ENCODE measurements around the gene GRIK3.

The GRIK3 gene

DNA sequence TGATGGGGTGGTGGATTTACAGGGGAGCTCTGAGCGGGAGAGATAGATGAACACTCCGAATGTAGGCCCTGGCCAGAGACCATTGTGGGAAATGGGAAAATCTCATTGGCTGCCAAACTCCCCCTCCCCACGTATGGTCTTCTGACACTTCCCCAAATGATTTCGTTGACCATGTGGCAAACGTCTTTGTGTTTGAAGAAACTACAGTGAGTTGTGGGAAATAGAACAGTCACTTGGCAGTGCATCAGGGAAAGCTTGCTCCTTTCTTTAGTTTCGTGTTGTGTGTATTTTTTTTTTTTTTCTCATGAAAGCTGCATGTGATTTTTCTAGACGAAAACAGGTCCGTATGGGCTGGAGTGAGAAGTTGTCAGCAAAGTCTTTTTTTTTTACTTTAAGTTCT, 25.0 kb upstream of the GRIK3 start:
- no peak overlapping the region for H3K4me3 ChIP-seq (ENCODE audit: low read depth, low read length)
- no peaks in the 10 kb centered on the region for H3K9me3 ChIP-seq (ENCODE audit: control insufficient read depth, insufficient read depth, low read depth, low read length)
- CTCF ChIA-PET: interaction anchor here (0.5 kb wide), 1 partner anchor 21 kb away, joined by 7 read pairs; no protein-coding TSS in a partner anchor
- no peak overlapping the region for H3K27ac ChIP-seq (ENCODE audit: extremely low read depth, low read depth, low read length)
- no peak for TF ChIP-seq ZNF561 (tag by site-specific recombination; IDR thresholded peaks at IDR 0.05; ENCODE audit: borderline replicate concordance)
- TF ChIP-seq, protein P1, sequence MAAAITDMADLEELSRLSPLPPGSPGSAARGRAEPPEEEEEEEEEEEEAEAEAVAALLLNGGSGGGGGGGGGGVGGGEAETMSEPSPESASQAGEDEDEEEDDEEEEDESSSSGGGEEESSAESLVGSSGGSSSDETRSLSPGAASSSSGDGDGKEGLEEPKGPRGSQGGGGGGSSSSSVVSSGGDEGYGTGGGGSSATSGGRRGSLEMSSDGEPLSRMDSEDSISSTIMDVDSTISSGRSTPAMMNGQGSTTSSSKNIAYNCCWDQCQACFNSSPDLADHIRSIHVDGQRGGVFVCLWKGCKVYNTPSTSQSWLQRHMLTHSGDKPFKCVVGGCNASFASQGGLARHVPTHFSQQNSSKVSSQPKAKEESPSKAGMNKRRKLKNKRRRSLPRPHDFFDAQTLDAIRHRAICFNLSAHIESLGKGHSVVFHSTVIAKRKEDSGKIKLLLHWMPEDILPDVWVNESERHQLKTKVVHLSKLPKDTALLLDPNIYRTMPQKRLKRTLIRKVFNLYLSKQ (tag by site-specific recombination; IDR thresholded peaks at IDR 0.05; ENCODE audit: borderline replicate concordance): no peak
- TF ChIP-seq GLI4 (tag by site-specific recombination; IDR thresholded peaks at IDR 0.05): no peak
- no peak for TF ChIP-seq HOXC10 (CRISPR knock-in tag; IDR thresholded peaks at IDR 0.05)
- TF ChIP-seq, protein P2, sequence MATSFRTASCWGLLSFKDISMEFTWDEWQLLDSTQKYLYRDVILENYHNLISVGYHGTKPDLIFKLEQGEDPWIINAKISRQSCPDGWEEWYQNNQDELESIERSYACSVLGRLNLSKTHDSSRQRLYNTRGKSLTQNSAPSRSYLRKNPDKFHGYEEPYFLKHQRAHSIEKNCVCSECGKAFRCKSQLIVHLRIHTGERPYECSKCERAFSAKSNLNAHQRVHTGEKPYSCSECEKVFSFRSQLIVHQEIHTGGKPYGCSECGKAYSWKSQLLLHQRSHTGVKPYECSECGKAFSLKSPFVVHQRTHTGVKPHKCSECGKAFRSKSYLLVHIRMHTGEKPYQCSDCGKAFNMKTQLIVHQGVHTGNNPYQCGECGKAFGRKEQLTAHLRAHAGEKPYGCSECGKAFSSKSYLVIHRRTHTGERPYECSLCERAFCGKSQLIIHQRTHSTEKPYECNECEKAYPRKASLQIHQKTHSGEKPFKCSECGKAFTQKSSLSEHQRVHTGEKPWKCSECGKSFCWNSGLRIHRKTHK (tag by site-specific recombination; IDR thresholded peaks at IDR 0.05): no peak
- TF ChIP-seq YY1 (tag by site-specific recombination; IDR thresholded peaks at IDR 0.05): no peak
- TF ChIP-seq, protein P3, sequence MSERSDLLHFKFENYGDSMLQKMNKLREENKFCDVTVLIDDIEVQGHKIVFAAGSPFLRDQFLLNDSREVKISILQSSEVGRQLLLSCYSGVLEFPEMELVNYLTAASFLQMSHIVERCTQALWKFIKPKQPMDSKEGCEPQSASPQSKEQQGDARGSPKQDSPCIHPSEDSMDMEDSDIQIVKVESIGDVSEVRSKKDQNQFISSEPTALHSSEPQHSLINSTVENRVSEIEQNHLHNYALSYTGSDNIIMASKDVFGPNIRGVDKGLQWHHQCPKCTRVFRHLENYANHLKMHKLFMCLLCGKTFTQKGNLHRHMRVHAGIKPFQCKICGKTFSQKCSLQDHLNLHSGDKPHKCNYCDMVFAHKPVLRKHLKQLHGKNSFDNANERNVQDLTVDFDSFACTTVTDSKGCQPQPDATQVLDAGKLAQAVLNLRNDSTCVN (tag by site-specific recombination; optimal IDR thresholded peaks at IDR 0.05): no peak
- no peak for TF ChIP-seq ZNF221 (tag by site-specific recombination; IDR thresholded peaks at IDR 0.05; ENCODE audit: borderline replicate concordance)
- no peak for TF ChIP-seq ZNF416 (tag by site-specific recombination; IDR thresholded peaks at IDR 0.05)
- TF ChIP-seq ZNF701 (tag by site-specific recombination; IDR thresholded peaks at IDR 0.05): no peak
- no peak for TF ChIP-seq ZNF266 (tag by site-specific recombination; IDR thresholded peaks at IDR 0.05; ENCODE audit: low read depth)
- no peaks in the 10 kb centered on the region for H3K36me3 ChIP-seq (ENCODE audit: control insufficient read depth in 2 of 2, insufficient read depth in 1 of 2, low read length in 2 of 2)
- H3K4me1 ChIP-seq (ENCODE audit: control insufficient read depth, insufficient read depth, low read length): no peaks in the 10 kb centered on the region
- POLR2A ChIA-PET: no interaction called here

DNA sequence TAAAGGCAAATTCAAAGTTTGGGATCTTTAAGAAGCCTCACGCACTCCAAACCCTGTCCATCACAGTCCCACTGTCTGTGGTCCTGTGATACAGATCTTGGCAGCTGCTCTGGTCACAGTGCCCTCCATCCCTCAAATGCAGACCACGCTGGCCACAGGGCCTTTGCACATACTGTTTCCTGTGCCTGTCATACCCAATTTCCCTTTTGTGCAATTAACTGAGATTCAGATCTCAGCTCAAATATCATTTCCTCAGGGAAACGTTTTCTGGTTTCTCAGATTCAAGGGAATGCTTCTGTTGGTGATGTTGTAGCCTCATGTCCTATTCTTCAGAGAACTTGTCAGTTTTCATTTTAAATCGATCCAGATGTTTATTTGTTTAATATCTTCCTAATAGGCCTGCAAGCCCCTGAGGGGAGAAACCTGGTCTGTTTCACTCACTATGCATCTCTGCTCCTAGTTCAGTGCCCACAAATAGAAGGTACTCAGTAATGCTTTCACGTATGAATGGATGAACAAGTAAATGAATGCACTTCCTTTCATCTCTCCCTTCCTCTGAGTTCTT, 24.2 kb upstream of the GRIK3 start:
- ChIA-PET CTCF (no interaction called here), POLR2A (no interaction called here)
- Histone ChIP-seq H3K36me3 (ENCODE audit: control insufficient read depth in 2 of 2, insufficient read depth in 1 of 2, low read length in 2 of 2) (no peaks in the 10 kb centered on the region), H3K4me3 (ENCODE audit: low read depth, low read length) (no peak overlapping the region), H3K4me1 (ENCODE audit: control insufficient read depth, insufficient read depth, low read length) (no peaks in the 10 kb centered on the region), H3K27ac (ENCODE audit: extremely low read depth, low read depth, low read length) (no peak overlapping the region), H3K9me3 (ENCODE audit: control insufficient read depth, insufficient read depth, low read depth, low read length) (no peaks in the 10 kb centered on the region)
- TF ChIP-seq, protein P4, sequence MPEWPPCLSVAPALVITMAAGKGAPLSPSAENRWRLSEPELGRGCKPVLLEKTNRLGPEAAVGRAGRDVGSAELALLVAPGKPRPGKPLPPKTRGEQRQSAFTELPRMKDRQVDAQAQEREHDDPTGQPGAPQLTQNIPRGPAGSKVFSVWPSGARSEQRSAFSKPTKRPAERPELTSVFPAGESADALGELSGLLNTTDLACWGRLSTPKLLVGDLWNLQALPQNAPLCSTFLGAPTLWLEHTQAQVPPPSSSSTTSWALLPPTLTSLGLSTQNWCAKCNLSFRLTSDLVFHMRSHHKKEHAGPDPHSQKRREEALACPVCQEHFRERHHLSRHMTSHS (tag by site-specific recombination; IDR thresholded peaks at IDR 0.05): no peak
- peak; percentile 94 for TF ChIP-seq ZNF623 (tag by site-specific recombination; IDR thresholded peaks at IDR 0.05)

DNA sequence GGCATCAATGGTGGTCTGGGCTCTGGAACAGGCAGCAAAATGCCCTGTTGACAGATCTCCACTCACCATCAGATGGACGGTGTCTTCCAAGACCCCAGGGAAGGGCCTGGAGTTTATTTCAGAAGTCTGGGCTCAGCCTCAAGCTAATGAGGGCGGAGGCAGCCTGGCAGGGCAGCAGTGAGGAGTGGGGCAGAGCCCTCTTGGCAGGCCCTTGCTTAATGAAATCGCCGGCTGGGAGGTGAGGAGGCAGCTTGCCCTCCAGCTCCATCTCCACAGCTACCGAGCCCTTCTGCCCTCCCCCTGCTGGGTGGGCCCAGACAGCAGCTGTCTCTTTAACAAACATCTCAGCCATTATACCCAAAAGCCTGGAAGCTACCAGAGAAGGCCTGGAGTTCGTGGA, 22.0 kb upstream of the GRIK3 start:
- H3K36me3 ChIP-seq (ENCODE audit: control insufficient read depth in 2 of 2, insufficient read depth in 1 of 2, low read length in 2 of 2): no peaks in the 10 kb centered on the region
- H3K4me1 ChIP-seq (ENCODE audit: control insufficient read depth, insufficient read depth, low read length): no peaks in the 10 kb centered on the region
- no peak overlapping the region for H3K27ac ChIP-seq (ENCODE audit: extremely low read depth, low read depth, low read length)
- H3K4me3 ChIP-seq (ENCODE audit: low read depth, low read length): no peak overlapping the region
- CTCF ChIA-PET: interaction anchor here (0.7 kb wide), 1 partner anchor 549 kb away, joined by 3 read pairs; no protein-coding TSS in a partner anchor
- POLR2A ChIA-PET: no interaction called here
- no peaks in the 10 kb centered on the region for H3K9me3 ChIP-seq (ENCODE audit: control insufficient read depth, insufficient read depth, low read depth, low read length)
- TF ChIP-seq SCRT2 (tag by site-specific recombination; IDR thresholded peaks at IDR 0.05) (no peak), ZNF561 (tag by site-specific recombination; IDR thresholded peaks at IDR 0.05; ENCODE audit: borderline replicate concordance) (no peak), KLF16 (tag by site-specific recombination; IDR thresholded peaks at IDR 0.05) (no peak), ZIC2 (tag by site-specific recombination; IDR thresholded peaks at IDR 0.05) (peak; percentile 55), ZNF354C (tag by site-specific recombination; IDR thresholded peaks at IDR 0.05; ENCODE audit: borderline replicate concordance, low read depth) (no peak), ZNF747 (tag by site-specific recombination; IDR thresholded peaks at IDR 0.05) (no peak), ZNF214 (tag by site-specific recombination; IDR thresholded peaks at IDR 0.05; ENCODE audit: borderline replicate concordance) (no peak), ZNF776 (tag by site-specific recombination; IDR thresholded peaks at IDR 0.05; ENCODE audit: borderline replicate concordance) (no peak)
- TF ChIP-seq, protein P2 (tag by site-specific recombination; IDR thresholded peaks at IDR 0.05): no peak
- TF ChIP-seq, protein P5, sequence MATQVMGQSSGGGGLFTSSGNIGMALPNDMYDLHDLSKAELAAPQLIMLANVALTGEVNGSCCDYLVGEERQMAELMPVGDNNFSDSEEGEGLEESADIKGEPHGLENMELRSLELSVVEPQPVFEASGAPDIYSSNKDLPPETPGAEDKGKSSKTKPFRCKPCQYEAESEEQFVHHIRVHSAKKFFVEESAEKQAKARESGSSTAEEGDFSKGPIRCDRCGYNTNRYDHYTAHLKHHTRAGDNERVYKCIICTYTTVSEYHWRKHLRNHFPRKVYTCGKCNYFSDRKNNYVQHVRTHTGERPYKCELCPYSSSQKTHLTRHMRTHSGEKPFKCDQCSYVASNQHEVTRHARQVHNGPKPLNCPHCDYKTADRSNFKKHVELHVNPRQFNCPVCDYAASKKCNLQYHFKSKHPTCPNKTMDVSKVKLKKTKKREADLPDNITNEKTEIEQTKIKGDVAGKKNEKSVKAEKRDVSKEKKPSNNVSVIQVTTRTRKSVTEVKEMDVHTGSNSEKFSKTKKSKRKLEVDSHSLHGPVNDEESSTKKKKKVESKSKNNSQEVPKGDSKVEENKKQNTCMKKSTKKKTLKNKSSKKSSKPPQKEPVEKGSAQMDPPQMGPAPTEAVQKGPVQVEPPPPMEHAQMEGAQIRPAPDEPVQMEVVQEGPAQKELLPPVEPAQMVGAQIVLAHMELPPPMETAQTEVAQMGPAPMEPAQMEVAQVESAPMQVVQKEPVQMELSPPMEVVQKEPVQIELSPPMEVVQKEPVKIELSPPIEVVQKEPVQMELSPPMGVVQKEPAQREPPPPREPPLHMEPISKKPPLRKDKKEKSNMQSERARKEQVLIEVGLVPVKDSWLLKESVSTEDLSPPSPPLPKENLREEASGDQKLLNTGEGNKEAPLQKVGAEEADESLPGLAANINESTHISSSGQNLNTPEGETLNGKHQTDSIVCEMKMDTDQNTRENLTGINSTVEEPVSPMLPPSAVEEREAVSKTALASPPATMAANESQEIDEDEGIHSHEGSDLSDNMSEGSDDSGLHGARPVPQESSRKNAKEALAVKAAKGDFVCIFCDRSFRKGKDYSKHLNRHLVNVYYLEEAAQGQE (tag by site-specific recombination; IDR thresholded peaks at IDR 0.05): no peak
